ENCODE results near the gene SUSD3.

The SUSD3 gene

GRCh38 chr9:93077811-93078210 lies 19.3 kb downstream of the SUSD3 start:
- no peak for DNase-seq

GRCh38 chr9:93079371-93079770 lies 20.9 kb downstream of the SUSD3 start:
- DNase-seq = no peak

DNA sequence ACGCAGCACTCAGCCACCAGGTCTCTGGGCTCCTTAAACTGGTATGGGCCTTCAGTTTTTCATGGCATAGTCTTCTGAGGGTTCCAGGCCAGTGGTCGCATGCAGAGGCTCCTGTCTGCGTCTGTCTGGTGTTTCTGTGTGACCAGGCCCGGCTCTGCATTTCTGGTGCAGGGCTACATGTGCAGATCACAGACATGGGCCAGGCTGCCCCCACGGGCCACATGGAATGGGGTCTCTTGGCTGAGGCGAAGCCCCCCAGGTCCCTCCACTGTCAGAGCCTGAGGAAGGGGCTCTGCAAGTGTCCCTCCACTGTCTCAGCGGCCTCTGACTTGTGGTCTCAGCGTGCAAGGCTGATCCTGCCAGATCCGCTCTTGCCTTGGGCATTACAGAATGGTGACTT lies 21.9 kb downstream of the SUSD3 start:
- no peak for DNase-seq

DNA sequence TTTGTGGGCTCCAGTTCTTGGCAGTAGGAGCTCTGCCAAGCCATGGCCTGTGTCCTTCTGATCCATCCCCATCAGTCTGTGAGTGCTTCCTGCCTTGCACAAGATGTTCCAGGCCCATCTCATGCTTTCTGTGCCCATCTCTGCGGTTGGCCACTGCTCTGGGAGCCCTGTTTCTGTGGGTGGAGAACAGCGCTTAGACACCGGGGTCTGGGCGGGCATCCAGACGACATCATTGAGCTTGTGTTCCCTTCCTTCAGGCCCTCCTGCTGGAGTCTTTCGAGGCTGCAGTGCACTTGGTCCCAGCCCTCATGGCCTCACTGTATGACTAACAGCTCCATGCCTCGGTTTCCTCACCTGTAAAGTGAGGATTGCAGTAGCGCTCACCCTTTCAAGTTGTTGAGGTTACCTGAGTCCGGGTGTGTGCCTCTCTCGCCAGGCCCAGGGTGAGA lies 22.6 kb downstream of the SUSD3 start:
- no peak for DNase-seq

GRCh38 chr9:93081931-93082330 lies 23.4 kb downstream of the SUSD3 start:
- no peak for DNase-seq

- DNase-seq = no peak
Observed at GRCh38 chr9:93082841-93083411, 24.4 kb downstream of the SUSD3 start.

- DNase-seq = no peak
Observed at GRCh38 chr9:93083592-93084470, 25.3 kb downstream of the SUSD3 start.

GRCh38 chr9:93084471-93084881 lies 26.0 kb downstream of the SUSD3 start:
- DNase-seq = no peak

GRCh38 chr9:93085676-93086075 lies 27.2 kb downstream of the SUSD3 start:
- DNase-seq = no peak

- no peak for DNase-seq
Observed at GRCh38 chr9:93086447-93087224, 28.1 kb downstream of the SUSD3 start.

GRCh38 chr9:93087971-93088655 lies 29.6 kb downstream of the SUSD3 start:
- DNase-seq = no peak

DNA sequence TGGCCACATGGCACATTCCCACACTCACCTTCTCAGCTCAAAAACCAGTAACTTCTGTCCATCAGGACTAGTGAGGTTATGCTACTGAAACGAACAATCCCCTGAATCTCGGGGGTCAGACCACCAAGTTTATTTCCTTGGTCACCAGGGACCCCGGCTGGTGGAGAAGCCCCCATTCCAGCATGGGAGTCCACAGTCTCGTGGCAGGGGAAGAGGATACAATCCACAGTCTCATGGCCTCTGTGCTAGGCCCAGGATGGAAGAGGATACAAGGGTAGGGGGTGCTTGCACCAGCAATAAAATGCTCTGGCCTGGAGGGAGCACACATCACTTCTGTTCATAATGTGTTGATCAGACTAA lies 30.1 kb downstream of the SUSD3 start:
- DNase-seq = no peak

- DNase-seq = no peak
Observed at GRCh38 chr9:93089024-93089423, 30.5 kb downstream of the SUSD3 start.

- DNase-seq = no peak
Observed at GRCh38 chr9:93089481-93089991, 31.0 kb downstream of the SUSD3 start.

- no peak for DNase-seq
Observed at GRCh38 chr9:93090091-93090655, 31.7 kb downstream of the SUSD3 start.

GRCh38 chr9:93091056-93091452 lies 32.6 kb downstream of the SUSD3 start:
- no peak for DNase-seq

- no peak for DNase-seq
Observed at GRCh38 chr9:93091453-93092081, 33.1 kb downstream of the SUSD3 start.

DNA sequence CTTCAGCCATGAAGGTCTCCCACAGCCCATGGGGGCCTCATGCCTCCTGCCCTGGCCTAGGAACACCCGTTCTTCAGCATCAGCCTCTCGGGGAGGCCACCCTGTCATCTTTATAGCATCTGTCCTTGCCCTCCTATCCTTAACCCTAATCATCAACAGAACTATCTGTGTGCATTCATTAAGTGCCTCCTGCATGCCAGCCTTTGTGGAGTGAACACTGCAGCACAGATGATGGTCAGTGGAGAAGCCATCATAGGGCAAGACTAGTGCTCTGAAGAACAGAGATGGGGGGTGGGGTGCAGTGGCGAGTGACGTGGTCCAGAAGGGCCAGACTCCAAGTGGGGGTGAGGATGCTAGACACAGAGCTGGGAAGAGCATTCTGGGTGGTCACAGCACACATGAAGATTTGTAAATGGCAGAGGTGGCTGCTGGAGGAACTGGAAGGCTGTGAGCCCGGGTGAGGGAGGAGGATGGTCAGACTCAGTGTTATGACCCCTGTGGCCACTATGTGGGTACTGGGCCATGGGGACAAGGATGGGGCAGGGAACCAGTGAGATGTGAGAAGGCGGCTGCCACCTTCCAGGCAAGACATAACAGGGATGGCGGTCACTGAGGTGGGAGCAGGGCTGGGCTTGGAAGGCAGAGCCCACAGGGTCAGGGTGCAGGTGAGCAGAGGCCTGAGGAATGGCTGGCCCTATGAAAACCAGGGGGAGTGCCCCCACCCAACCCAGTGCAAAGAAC lies 33.9 kb downstream of the SUSD3 start:
- DNase-seq = no peak

- no peak for DNase-seq
Observed at GRCh38 chr9:93093127-93093876, 34.8 kb downstream of the SUSD3 start.

DNA sequence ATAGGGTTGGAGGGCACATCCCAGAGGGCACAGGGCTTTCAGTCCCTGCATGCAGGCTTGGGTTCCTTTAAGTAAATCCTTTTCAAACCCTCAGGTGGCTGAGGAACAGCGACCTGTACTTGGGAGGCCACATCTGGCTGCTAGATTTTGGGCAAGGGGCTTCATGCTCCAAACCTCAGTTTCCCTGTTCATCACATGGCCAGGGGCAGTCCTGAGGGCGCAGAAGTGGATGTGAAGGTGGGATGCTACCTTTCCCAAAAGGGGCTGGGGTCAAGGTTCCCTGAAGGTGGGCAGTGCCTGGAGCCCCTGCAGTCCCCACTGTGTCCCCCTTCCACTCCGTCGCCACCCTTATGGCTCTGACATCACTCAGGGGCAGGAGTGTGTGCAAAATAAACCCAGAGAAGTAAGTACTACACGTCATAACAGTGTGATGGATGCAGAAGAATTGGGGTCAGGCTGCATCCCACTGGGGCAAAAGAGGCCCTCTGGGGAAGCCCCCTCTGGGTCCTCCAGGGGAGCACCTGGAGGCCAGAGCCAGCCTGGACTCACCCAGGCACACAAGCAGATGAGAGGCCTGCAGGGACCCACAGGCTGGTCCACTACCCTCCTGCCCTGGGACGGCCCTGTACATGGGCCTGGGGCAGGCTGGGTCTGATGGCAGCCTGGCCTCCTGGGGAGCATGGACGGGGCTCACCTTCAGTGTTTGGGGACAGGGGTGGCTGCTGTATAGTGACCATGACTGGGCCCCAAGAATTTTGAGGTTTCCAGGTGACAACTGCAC lies 35.6 kb downstream of the SUSD3 start:
- DNase-seq = no peak
